HUES48 (cell line): Measurements from ENCODE around the gene SLC13A3.

ENCODE experiments used
- H3K27ac ChIP-seq: one replicate; pipeline ENCODE4 v1.7.0; 2013; ENCODE audit warnings: low read depth, low read length, inconsistent platforms
- H3K27me3 ChIP-seq: 2 replicates; pipeline ENCODE4 v1.6.1; 2013; ENCODE audit warnings: mild to moderate bottlenecking, low read length; ENCODE audit not compliant: control insufficient read depth, insufficient read depth
- H3K36me3 ChIP-seq: 2 replicates; pipeline ENCODE4 v1.6.1; 2013; ENCODE audit warnings: low read length; ENCODE audit not compliant: control insufficient read depth, insufficient read depth
- H3K4me1 ChIP-seq: 2 replicates; pipeline ENCODE4 v1.6.1; 2013; ENCODE audit warnings: mild to moderate bottlenecking, low read length; ENCODE audit not compliant: control insufficient read depth, insufficient read depth
- H3K4me3 ChIP-seq: 2 replicates; pipeline ENCODE4 v1.5.1; 2013; ENCODE audit warnings: mild to moderate bottlenecking, low read depth, low read length
- H3K9ac ChIP-seq: 2 replicates; pipeline ENCODE4 v1.6.1; 2013; ENCODE audit warnings: mild to moderate bottlenecking, low read depth, low read length, moderate library complexity
- H3K9me3 ChIP-seq: 2 replicates; pipeline ENCODE4 v1.6.1; 2013; ENCODE audit warnings: low read length; ENCODE audit not compliant: control insufficient read depth, insufficient read depth

Gene SLC13A3

DNA sequence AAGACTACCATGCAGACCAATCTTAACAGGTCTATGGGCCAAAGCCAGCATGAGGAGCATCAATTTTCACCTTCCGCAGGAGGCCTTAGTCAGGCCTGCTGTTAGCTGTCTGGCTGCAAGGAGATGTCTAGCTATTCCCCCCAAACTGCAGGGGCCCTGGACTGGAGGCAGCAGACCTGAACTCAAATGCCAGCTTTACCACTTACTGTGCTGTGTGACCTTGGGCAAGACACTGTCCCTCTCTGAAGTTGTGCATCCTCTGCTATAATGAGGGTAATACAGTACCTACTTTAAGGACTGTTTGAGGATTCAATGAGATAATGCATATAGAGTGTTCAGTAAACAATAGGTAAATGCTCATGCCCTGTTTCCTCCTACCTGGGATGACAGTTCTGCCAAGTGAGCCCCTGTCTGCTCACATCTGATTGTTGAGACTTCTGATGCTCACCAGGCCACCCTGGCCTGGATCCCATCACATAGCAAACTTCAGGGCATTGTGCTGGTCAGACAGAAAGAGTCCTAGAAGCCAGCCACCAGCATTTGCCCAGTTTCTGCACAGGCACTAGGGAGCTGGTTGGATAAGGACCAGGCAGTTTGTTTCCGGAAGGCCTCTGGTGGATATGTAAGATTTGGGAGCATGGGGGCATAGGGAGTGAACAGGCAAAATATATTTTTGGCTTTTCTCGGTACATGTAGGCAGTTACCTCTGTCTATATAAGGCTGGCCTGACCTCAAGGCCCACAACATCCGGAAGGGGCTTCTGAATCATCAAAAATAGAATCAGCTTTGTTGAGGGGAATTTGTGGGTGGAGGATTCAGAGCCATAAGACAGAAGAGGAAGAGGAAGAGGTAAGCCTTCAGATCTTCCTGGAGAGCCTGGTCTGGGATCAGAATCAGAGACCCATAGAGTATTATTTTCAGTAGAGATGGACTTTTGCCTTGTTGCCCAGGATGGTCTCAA is 98.5 kb downstream of the SLC13A3 start:
- no peaks in the 10 kb centered on the region for H3K36me3 ChIP-seq
- H3K27ac ChIP-seq = peak overlapping the region; percentile 87
- no peak overlapping the region for H3K9ac ChIP-seq
- H3K4me1 ChIP-seq = peaks cover 30% of the 10 kb centered on the region
- H3K9me3 ChIP-seq = no peaks in the 10 kb centered on the region
- H3K4me3 ChIP-seq = no peak overlapping the region
- no peaks in the 10 kb centered on the region for H3K27me3 ChIP-seq

DNA sequence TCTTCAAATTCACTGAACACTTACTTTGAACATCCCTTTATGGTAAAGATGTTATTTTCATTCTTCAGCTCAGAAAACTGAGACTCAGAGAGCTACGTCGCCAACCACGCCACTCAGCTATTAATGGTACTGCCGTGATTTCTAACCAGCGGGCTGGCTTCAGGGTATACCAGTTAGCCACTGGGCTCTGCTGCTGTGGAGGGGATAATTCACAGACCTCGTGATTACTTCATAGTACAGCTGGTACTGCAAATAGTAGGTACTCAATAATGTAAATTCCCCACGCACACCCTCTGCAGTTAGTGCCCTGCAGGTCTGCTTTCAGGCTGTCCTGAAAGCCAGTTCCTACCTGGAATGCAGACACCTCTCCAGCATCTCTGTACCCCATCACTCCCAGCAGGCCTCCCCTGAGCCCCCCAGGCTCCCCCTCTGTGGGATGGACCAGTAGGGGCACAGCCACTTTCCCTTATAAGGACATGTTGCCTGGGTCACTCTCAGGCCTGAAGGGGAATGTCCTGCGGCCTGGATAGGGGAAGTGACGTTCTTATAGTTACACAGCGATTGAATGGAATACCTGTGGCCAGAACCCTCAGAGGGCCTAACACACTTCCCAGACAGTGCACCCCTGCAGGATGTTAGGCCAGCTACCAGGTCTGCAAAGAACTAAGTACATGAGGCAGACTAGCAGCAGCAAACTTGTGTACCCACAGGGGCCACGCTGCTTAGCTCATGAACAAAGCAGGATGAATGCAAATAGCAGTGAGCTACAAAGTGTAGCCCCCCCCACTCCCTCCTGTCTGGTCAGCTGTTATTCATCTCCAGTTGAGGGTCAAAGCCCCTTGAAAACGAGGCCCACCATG is 99.5 kb downstream of the SLC13A3 start:
- no peak overlapping the region for H3K4me3 ChIP-seq
- no peaks in the 10 kb centered on the region for H3K27me3 ChIP-seq
- H3K9ac ChIP-seq = peak overlapping the region; percentile 52; the same call in 1 of the 2 replicates
- H3K27ac ChIP-seq = peak overlapping the region; percentile 87
- peaks cover 30% of the 10 kb centered on the region for H3K4me1 ChIP-seq
- no peaks in the 10 kb centered on the region for H3K36me3 ChIP-seq
- H3K9me3 ChIP-seq = no peaks in the 10 kb centered on the region

DNA sequence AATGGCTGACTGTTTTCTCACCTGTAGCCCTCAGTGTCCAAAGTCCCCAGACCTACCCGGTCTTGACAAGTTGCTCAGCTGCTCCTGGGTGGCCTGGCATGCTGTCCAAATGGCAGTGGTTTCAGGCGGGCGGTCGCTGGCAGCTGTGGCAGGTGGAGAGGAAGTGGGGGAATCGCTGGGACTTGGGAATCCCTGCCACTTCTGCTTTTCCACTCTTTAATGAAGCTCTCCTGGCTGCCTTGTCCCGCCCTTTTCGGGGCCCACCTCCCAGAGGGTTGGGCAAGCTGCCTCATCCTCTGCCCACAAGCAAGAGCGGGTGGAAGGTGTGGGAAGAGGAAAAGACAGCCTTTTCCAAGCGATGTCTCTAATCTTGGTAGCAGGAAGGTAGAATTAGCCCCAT is 100.8 kb downstream of the SLC13A3 start, which contains the start of gene OCSTAMP:
Gene OCSTAMP, minus strand, starts transcription at position 194 of the 400 bp plus-strand sequence. Its CDS starts 94 bp downstream, at position 100.
- no peaks in the 10 kb centered on the region for H3K27me3 ChIP-seq
- H3K36me3 ChIP-seq = no peaks in the 10 kb centered on the region

DNA sequence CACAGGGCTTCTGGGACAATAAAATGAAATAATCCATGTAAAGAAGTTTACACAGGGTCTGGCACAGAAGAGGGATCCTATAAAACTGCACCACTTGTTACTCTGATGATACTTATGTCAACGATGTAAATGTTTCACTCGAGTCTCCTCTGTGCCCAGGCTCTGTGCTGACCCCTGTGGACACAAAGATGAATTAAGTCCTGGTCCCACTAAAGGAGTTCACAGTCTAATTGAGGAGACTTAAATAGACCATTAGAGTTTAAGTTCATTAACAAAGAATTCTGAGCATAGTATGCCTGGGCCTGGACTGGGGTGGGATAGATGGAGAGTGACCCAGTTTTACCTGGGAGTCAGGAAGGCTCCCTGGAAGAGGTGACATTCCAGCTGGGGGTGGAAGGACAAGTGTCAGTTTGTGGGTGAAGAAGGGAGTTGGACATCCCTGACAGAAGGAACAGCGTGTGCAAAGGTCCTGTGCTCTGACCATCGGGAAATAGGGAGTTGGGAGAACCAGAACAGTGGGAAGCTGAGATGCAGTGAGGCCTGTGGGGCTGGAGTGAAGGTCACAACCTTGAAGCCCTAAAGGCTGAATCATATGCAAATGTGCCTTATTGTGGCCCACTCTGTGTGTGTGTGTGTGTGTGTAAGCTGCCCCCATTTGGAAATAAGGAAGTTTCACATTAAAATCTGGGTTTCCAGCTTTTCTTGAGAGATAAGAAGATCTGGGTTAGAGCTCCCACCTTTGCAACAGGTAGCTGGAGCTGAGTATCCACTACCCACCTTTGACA is 101.9 kb downstream of the SLC13A3 start:
- Histone ChIP-seq H3K36me3 (no peaks in the 10 kb centered on the region), H3K9ac (no peak overlapping the region), H3K27me3 (no peaks in the 10 kb centered on the region), H3K9me3 (no peaks in the 10 kb centered on the region), H3K27ac (no peak overlapping the region), H3K4me1 (peaks cover 18% of the 10 kb centered on the region), H3K4me3 (no peak overlapping the region)

More for the DNA sequence above, 100.8 kb downstream of the SLC13A3 start, which contains the start of gene OCSTAMP:
- Histone ChIP-seq H3K9ac (no peak within 1 kb of the TSS; the same call in 1 of the 2 replicates), H3K9me3 (no peaks in the 10 kb centered on the region), H3K4me3 (no peak within 1 kb of the TSS), H3K27ac (peak within 1 kb of the TSS; percentile 87), H3K4me1 (peaks cover 28% of the 10 kb centered on the region)

DNA sequence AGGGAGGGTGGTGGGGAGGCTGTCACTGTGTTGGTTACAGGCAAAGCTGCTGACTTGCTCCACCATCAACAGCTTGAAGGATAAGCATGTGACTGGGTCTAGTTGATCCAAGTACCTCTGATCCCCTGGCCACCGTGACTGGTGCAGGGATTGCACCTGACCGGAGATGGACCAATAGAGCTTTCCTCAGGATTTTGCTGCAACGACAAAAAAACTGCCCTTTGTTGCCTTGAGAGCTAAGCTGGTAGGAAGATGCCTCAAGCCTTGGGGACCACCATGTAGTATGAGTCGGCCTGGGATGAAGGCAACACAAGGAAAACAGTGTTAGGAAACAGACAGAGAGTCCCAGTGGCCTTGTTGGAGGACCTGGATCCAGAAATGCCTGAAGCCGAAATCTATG is 102.6 kb downstream of the SLC13A3 start:
- Histone ChIP-seq H3K9ac (no peak overlapping the region), H3K27ac (no peak overlapping the region), H3K4me1 (peaks cover 18% of the 10 kb centered on the region)

DNA sequence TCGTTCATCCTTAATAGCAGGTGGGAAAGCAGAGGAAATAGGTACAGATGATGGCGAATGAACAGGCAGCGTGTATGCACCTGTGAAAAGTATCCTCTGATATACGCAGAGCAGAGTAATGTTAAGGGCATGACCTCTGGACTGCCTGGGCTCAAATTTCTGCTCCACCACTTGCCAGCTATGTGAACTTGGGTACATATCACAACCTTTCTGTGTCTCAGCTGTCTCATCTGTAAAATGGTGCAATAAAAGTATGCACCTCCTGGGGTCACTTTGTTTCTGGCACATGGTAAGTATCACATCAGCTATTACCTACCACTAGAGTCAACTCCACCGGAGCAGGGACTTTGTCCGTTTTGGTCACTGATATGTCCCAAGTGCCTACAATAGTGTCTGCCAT is 103.3 kb downstream of the SLC13A3 start:
- Histone ChIP-seq H3K9ac (no peak overlapping the region), H3K36me3 (no peaks in the 10 kb centered on the region), H3K27ac (no peak overlapping the region), H3K4me1 (peaks cover 17% of the 10 kb centered on the region), H3K27me3 (no peaks in the 10 kb centered on the region), H3K9me3 (no peaks in the 10 kb centered on the region), H3K4me3 (no peak overlapping the region)

More for the DNA sequence above, 102.6 kb downstream of the SLC13A3 start:
- Histone ChIP-seq H3K9me3 (no peaks in the 10 kb centered on the region), H3K27me3 (no peaks in the 10 kb centered on the region), H3K36me3 (no peaks in the 10 kb centered on the region), H3K4me3 (no peak overlapping the region)

DNA sequence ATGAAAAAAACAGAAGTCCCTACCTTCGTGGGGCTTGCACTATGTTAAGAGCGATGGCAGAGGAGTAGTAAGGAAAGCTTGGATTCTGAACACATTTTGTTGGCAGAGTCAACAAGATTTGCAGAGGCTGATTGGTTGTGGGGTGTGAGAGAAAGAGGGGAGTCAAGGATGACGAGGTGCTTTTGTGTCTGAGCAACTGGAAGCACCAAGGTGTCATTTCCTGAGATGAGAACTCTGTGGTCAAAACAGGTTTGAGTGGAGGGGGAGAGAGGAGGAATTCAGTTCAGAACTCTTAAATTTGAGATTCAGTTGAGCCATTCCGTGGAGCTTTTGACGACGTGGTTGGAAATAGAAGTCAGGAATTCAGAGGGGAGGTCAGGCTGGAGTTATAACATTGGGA is 104.3 kb downstream of the SLC13A3 start:
- Histone ChIP-seq H3K9me3 (no peaks in the 10 kb centered on the region), H3K27ac (no peak overlapping the region), H3K27me3 (no peaks in the 10 kb centered on the region), H3K9ac (no peak overlapping the region), H3K36me3 (no peaks in the 10 kb centered on the region), H3K4me3 (no peak overlapping the region), H3K4me1 (peaks cover 7% of the 10 kb centered on the region)

DNA sequence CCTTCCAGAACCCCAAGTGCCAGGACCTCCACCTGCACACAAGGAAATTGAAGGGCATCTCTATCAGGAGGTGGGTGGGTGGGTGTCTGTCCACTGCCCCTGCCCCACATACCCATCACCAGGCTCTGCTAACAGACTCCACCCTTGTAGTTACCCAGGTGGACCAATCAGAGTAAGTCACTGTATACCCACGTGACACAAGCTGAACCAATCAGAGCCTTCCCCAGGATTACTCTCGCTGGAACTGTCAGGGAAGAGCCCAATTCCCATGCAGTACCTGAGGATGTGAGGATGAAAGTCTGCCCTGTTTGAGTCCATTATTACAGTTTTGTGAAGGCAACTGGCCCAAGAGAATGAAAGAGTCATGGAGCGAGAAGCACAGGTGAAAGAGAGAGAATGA is 105.0 kb downstream of the SLC13A3 start:
- Histone ChIP-seq H3K27ac (no peak overlapping the region), H3K4me3 (no peak overlapping the region), H3K4me1 (peaks cover under 1% of the 10 kb centered on the region), H3K9ac (no peak overlapping the region), H3K27me3 (no peaks in the 10 kb centered on the region), H3K36me3 (no peaks in the 10 kb centered on the region), H3K9me3 (no peaks in the 10 kb centered on the region)

DNA sequence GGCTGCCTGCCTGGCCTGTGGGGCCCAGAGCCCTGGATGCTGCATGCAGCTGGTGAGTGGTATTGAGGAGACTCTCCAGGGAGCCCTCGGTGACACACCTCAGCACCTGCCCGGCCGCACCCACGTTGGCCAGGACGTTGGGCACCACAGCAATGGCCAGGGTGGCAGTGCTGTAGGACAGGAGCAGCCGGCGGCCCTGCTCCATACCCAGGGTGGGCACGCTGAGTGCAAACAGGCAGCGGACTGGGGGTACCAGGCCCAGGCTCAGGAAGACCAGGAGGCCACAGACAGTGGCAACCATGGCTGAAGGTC is 105.5 kb downstream of the SLC13A3 start:
- Histone ChIP-seq H3K4me3 (no peak overlapping the region), H3K27me3 (no peaks in the 10 kb centered on the region), H3K9me3 (no peaks in the 10 kb centered on the region), H3K9ac (no peak overlapping the region), H3K36me3 (no peaks in the 10 kb centered on the region), H3K27ac (no peak overlapping the region), H3K4me1 (no peaks in the 10 kb centered on the region)

DNA sequence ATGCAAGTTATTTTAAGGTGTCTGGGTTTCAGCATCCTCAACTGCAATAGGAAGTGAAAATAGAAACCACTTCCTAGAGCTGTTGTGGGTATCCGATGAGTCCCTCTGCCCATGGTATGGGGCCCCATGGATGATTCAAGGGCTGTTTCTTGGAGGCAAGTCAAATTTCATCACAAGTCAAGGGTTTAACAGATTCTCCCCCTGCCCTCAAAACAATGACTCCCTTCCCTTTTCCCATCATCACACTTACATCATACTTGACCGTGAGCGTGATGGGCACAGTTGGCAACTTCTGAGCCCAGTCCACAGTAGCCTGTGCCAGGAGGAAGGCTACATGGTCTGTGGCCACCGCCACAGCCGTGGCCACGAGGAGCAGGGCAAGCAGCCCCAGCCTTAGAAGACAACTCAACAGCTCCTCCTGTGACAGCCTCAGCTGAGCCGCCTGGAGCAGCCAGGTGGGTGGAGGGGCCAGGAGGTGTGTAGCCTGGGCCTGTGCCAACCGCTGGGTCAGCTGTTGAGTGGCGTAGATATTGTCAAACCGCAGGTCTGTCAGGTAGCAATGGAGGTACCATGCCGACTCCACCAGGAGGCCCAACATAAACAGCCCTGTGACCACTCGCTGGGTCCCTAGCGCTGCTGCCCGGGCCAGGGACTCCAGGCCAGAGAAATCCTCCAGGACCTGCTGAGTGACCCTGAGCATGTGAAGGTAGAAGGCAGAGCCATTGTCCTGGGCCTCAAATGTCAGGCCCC is 106.0 kb downstream of the SLC13A3 start:
- no peaks in the 10 kb centered on the region for H3K36me3 ChIP-seq
- H3K27me3 ChIP-seq = no peaks in the 10 kb centered on the region
- H3K4me1 ChIP-seq = no peaks in the 10 kb centered on the region
- no peak overlapping the region for H3K27ac ChIP-seq
- no peaks in the 10 kb centered on the region for H3K9me3 ChIP-seq
- H3K9ac ChIP-seq = no peak overlapping the region
- no peak overlapping the region for H3K4me3 ChIP-seq
